ENCODE measurements around the gene ZMYND8.

DNA sequence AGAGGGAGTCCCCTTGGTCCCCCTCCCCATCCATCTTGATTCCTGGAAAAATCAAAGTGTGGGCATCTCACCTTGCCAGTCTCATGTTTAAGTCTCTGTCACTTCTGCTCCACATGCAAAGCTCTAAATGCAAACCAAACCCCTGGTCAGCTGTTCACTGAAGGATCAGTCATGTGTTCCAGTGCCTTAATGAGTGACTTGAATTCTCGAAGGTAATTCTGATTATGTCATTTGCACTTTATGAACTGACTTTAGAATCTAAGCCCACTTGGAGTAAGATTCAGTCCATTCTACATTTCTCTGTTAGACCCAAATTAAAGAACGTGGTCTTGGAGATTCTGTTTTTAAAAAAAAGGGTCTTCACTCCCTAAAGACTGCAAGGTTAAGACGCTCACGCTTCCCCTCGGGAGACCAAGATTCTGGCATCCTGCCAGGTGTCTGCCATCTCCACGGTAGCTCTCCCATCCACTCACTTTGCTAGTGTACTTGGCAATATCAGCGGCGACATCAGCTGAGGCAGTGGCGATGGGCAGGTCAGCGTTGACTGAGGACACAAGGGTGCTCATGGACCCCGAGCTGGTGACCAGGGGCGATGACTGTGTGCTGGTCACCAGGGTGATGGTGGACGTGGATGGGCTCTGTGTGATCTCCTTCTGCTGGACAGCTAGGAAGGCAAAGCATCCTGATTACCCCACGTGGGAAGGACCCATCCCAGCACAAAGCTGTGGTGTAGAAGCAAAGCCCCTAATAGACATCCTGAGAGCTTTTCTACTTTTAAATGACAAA lies 120.5 kb downstream of the ZMYND8 start:
- TF ChIP-seq POLR2AphosphoS5 (IDR thresholded peaks at IDR 0.05; ENCODE audit: low read depth, low read length) (no peak), SIN3A (IDR thresholded peaks at IDR 0.05; ENCODE audit: borderline replicate concordance, insufficient read depth, low read depth, low read length) (no peak), TCF7L2 (IDR thresholded peaks at IDR 0.05; ENCODE audit: low read depth, low read length) (no peak)
- TF ChIP-seq, protein P1, sequence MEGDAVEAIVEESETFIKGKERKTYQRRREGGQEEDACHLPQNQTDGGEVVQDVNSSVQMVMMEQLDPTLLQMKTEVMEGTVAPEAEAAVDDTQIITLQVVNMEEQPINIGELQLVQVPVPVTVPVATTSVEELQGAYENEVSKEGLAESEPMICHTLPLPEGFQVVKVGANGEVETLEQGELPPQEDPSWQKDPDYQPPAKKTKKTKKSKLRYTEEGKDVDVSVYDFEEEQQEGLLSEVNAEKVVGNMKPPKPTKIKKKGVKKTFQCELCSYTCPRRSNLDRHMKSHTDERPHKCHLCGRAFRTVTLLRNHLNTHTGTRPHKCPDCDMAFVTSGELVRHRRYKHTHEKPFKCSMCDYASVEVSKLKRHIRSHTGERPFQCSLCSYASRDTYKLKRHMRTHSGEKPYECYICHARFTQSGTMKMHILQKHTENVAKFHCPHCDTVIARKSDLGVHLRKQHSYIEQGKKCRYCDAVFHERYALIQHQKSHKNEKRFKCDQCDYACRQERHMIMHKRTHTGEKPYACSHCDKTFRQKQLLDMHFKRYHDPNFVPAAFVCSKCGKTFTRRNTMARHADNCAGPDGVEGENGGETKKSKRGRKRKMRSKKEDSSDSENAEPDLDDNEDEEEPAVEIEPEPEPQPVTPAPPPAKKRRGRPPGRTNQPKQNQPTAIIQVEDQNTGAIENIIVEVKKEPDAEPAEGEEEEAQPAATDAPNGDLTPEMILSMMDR (IDR thresholded peaks at IDR 0.05), result no peak
- TF ChIP-seq, protein P2, sequence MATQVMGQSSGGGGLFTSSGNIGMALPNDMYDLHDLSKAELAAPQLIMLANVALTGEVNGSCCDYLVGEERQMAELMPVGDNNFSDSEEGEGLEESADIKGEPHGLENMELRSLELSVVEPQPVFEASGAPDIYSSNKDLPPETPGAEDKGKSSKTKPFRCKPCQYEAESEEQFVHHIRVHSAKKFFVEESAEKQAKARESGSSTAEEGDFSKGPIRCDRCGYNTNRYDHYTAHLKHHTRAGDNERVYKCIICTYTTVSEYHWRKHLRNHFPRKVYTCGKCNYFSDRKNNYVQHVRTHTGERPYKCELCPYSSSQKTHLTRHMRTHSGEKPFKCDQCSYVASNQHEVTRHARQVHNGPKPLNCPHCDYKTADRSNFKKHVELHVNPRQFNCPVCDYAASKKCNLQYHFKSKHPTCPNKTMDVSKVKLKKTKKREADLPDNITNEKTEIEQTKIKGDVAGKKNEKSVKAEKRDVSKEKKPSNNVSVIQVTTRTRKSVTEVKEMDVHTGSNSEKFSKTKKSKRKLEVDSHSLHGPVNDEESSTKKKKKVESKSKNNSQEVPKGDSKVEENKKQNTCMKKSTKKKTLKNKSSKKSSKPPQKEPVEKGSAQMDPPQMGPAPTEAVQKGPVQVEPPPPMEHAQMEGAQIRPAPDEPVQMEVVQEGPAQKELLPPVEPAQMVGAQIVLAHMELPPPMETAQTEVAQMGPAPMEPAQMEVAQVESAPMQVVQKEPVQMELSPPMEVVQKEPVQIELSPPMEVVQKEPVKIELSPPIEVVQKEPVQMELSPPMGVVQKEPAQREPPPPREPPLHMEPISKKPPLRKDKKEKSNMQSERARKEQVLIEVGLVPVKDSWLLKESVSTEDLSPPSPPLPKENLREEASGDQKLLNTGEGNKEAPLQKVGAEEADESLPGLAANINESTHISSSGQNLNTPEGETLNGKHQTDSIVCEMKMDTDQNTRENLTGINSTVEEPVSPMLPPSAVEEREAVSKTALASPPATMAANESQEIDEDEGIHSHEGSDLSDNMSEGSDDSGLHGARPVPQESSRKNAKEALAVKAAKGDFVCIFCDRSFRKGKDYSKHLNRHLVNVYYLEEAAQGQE (IDR thresholded peaks at IDR 0.05; ENCODE audit: insufficient read depth in 1 of 2, low read depth in 2 of 2, low read length in 1 of 2), result no peak

Measured in Panc1 (cell line).